SU-DHL-6 (cell line): Measurements from ENCODE around the gene PACS2.

Experiments
- CTCF ChIP-seq: fragments of 200-600 bp; sonication (generic); IDR thresholded peaks from one replicate; pipeline ENCODE4 v1.5.1; 2017; ENCODE audit warnings: antibody characterized with exemption, mild to moderate bottlenecking, low read length, moderate library complexity; ENCODE audit not compliant: insufficient read depth, poor library complexity, severe bottlenecking
- EZH2phosphoT487 ChIP-seq: fragments of 200-600 bp; sonication (generic), shearing (Covaris generic); conservative IDR thresholded peaks from 2 replicates; pipeline ENCODE4 v1.6.1; 2018; ENCODE audit warnings: mild to moderate bottlenecking, antibody characterized with exemption, low read length, moderate library complexity, mixed read lengths

- no peak for TF ChIP-seq EZH2phosphoT487
- no peak for TF ChIP-seq CTCF
These were observed 118.6 kb downstream of the PACS2 start for GRCh38 chr14:105433161-105433605.
